ENCODE results near the gene TRMU. TPM values are rescaled to one million over a fixed set of nuclear protein-coding genes. Genes with fewer than 3 reads are reported as not detected.
"Not testable (repeated sequence)": the region's sequence is repeated elsewhere in the genome, so short reads cannot be mapped to it uniquely, and the experiment has no call there.

Gene TRMU
- total RNA-seq, 6 experiments from 2014 or later, result 17.2 to 24.2 (median 19.9) TPM

DNA sequence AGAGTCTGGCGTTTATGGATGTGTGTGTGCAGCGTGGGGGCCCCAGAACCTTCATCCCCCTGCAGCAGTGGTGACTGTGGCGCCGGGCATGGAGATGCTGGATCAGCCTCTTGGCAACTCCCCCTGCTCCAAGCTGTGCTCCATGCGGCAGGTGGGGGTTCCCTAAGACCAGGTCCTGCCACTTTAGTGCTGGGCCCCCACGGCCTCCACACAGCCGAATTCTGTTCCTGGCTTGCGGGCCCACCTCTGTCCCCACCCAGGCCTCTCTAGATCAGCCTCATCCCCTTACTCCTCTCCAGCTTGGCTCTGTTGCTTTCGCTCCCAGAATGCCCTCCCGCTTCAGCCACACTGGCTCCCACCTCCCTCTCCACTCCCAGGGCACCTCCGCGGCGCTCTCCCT is 59.6 kb downstream of the TRMU start:
- WGBS (ENCODE audit: insufficient coverage, low coverage, low lambda C conversion rate, missing lambda C conversion rate), result 91% methylated on average over 5 of the region's 13 CpGs
- Histone ChIP-seq H3K4me1 (no peaks in the 10 kb centered on the region), H3K27ac (no peak overlapping the region), H3K36me3 (no peaks in the 10 kb centered on the region), H3K27me3 (no peaks in the 10 kb centered on the region), H3K4me3 (no peak overlapping the region), H3K9me3 (no peaks in the 10 kb centered on the region)
- no peak for DNase-seq
- intact Hi-C loops (cut with DNase I), result no loop called here
- TF ChIP-seq, protein P1, sequence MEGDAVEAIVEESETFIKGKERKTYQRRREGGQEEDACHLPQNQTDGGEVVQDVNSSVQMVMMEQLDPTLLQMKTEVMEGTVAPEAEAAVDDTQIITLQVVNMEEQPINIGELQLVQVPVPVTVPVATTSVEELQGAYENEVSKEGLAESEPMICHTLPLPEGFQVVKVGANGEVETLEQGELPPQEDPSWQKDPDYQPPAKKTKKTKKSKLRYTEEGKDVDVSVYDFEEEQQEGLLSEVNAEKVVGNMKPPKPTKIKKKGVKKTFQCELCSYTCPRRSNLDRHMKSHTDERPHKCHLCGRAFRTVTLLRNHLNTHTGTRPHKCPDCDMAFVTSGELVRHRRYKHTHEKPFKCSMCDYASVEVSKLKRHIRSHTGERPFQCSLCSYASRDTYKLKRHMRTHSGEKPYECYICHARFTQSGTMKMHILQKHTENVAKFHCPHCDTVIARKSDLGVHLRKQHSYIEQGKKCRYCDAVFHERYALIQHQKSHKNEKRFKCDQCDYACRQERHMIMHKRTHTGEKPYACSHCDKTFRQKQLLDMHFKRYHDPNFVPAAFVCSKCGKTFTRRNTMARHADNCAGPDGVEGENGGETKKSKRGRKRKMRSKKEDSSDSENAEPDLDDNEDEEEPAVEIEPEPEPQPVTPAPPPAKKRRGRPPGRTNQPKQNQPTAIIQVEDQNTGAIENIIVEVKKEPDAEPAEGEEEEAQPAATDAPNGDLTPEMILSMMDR (IDR thresholded peaks at IDR 0.05), result no peak
- TF ChIP-seq POLR2A (IDR thresholded peaks at IDR 0.05), result no peak
- ATAC-seq, result no peak

DNA sequence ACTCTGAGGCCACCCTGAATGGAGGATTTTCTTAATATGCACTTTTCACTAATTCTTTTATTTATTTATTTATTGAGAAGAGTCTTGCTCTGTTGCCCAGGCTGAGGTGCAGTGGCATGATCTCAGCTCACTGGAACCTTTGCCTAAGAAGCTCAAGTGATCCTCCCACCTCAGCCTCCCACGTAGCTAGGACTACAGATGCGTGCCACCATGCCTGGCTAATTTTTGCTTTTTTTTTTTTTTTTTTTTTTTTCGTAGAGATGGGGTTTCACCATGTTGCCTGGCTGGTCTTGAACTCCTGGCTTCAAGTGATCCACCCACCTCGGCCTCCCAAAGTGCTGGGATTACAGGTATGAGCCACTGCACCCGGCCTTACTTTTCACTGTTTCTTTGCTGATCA is 61.5 kb downstream of the TRMU start:
- H3K36me3 ChIP-seq; DNase-seq; H3K4me1 ChIP-seq; ATAC-seq; intact Hi-C loops (cut with DNase I); H3K27me3 ChIP-seq; H3K4me3 ChIP-seq; H3K9me3 ChIP-seq; H3K27ac ChIP-seq: not testable (repeated sequence)
- 70% methylated on average over 2 of the region's 5 CpGs for WGBS (ENCODE audit: insufficient coverage, low coverage, low lambda C conversion rate, missing lambda C conversion rate)

- intact Hi-C loops (cut with DNase I), result no loop called here
- Histone ChIP-seq H3K4me1 (no peaks in the 10 kb centered on the region), H3K36me3 (no peaks in the 10 kb centered on the region), H3K27me3 (no peaks in the 10 kb centered on the region), H3K9me3 (no peaks in the 10 kb centered on the region), H3K4me3 (no peak overlapping the region), H3K27ac (no peak overlapping the region)
- ATAC-seq (no peak), DNase-seq (no peak)
- WGBS (ENCODE audit: insufficient coverage, low coverage, low lambda C conversion rate, missing lambda C conversion rate), result 78% methylated on average over 7 of the region's 18 CpGs
- TF ChIP-seq, protein P1 (IDR thresholded peaks at IDR 0.05), result no peak
- TF ChIP-seq POLR2A (IDR thresholded peaks at IDR 0.05), result no peak
These were observed 62.0 kb downstream of the TRMU start for GRCh38 chr22:46397514-46397913.

- intact Hi-C loops (cut with DNase I), result no loop called here
- Histone ChIP-seq H3K4me1 (no peaks in the 10 kb centered on the region), H3K36me3 (no peaks in the 10 kb centered on the region), H3K9me3 (no peaks in the 10 kb centered on the region), H3K27me3 (no peaks in the 10 kb centered on the region), H3K27ac (no peak overlapping the region), H3K4me3 (no peak overlapping the region)
- ATAC-seq (no peak), DNase-seq (no peak)
- TF ChIP-seq POLR2A (IDR thresholded peaks at IDR 0.05), result no peak
- TF ChIP-seq, protein P1 (IDR thresholded peaks at IDR 0.05), result no peak
- 80% methylated on average over 6 of the region's 19 CpGs for WGBS (ENCODE audit: insufficient coverage, low coverage, low lambda C conversion rate, missing lambda C conversion rate)
These were observed 62.4 kb downstream of the TRMU start for GRCh38 chr22:46397951-46398350.

GRCh38 chr22:46399251-46400024 is 63.9 kb downstream of the TRMU start:
- Histone ChIP-seq H3K4me1 (no peaks in the 10 kb centered on the region), H3K4me3 (no peak overlapping the region), H3K9me3 (no peaks in the 10 kb centered on the region), H3K27me3 (no peaks in the 10 kb centered on the region), H3K27ac (no peak overlapping the region), H3K36me3 (no peaks in the 10 kb centered on the region)
- no peak for ATAC-seq
- intact Hi-C loops (cut with DNase I), result no loop called here
- 88% methylated on average over 9 of the region's 16 CpGs for WGBS (ENCODE audit: insufficient coverage, low coverage, low lambda C conversion rate, missing lambda C conversion rate)
- no peak for DNase-seq
- TF ChIP-seq, protein P1 (IDR thresholded peaks at IDR 0.05), result no peak
- TF ChIP-seq POLR2A (IDR thresholded peaks at IDR 0.05), result no peak
